ENCODE data around the gene KRTAP11-1. TPM values are rescaled to one million over a fixed set of nuclear protein-coding genes. Genes with fewer than 3 reads are reported as not detected.

Gene KRTAP11-1
- total and polyA plus RNA-seq, 10 donors = not detected

DNA sequence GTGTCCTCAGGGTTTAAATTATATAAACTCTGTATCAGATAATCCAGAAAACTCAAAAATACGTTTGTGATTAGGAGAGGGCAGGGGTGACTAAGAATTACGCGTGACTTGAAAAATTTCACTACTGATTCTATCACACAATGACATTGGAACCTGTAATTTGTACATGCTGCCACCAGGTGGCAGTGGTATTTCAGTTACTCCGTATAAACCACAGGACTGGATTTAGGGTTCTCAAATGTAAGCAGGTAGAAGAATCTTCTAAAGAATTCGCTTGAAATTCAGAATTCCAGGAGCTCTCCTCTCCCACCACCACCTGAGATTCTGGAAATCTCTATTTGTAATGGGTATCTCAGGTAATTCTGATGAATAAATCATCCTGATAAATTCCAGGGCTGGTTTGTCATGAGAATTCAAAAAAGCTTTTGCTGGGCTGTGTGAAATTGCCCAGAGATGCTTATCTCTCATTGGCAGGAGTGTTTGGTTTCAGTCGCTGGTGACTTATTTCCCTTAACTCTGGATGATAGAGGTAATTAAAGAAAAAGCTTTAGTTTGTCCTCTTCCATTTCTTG, 50.1 kb downstream of the KRTAP11-1 start:
- no peak for TF ChIP-seq POLR2AphosphoS5 (IDR thresholded peaks at IDR 0.05)
- TF ChIP-seq, protein P1, sequence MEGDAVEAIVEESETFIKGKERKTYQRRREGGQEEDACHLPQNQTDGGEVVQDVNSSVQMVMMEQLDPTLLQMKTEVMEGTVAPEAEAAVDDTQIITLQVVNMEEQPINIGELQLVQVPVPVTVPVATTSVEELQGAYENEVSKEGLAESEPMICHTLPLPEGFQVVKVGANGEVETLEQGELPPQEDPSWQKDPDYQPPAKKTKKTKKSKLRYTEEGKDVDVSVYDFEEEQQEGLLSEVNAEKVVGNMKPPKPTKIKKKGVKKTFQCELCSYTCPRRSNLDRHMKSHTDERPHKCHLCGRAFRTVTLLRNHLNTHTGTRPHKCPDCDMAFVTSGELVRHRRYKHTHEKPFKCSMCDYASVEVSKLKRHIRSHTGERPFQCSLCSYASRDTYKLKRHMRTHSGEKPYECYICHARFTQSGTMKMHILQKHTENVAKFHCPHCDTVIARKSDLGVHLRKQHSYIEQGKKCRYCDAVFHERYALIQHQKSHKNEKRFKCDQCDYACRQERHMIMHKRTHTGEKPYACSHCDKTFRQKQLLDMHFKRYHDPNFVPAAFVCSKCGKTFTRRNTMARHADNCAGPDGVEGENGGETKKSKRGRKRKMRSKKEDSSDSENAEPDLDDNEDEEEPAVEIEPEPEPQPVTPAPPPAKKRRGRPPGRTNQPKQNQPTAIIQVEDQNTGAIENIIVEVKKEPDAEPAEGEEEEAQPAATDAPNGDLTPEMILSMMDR (IDR thresholded peaks at IDR 0.05 in 8 of 11, conservative IDR thresholded peaks at IDR 0.05 in 3 of 11) = peak in 9 of 11 experiments; percentile 18 to 55 (median 41)
- no peak overlapping the region for H3K27ac ChIP-seq
- H3K9me3 ChIP-seq = peaks cover 0 to 18% (median 12%) of the 10 kb centered on the region in 8 donors
- 43 to 47% (median 45%) methylated on average over 6 of the region's 6 CpGs for WGBS, 5 donors
- H3K27me3 ChIP-seq (replicated peaks in 1 of 7) = no peaks in the 10 kb centered on the region
- H3K4me3 ChIP-seq = no peak overlapping the region
- no peak for DNase-seq
- intact Hi-C loops (cut with DNase I; ENCODE audit: low total_unique reads) = loop anchor here (10.0 kb wide), 1 partner anchor 254 kb away; no protein-coding TSS in a partner anchor
- H3K4me1 ChIP-seq = no peaks in the 10 kb centered on the region
- H3K36me3 ChIP-seq = no peaks in the 10 kb centered on the region

Other genes starting within 250 kb of the KRTAP11-1 start
- not detected for gene KRTAP20-2, start 246.4 kb downstream of the KRTAP11-1 start, total RNA-seq
- not detected for gene KRTAP20-2, start 246.4 kb downstream of the KRTAP11-1 start, polyA plus RNA-seq
- gene KRTAP20-3, start 238.7 kb downstream of the KRTAP11-1 start, total RNA-seq = not detected
- not detected for gene KRTAP20-3, start 238.7 kb downstream of the KRTAP11-1 start, polyA plus RNA-seq
- not detected for gene KRTAP21-3, start 162.8 kb downstream of the KRTAP11-1 start, total RNA-seq
- gene KRTAP21-3, start 162.8 kb downstream of the KRTAP11-1 start, polyA plus RNA-seq = not detected
- gene KRTAP21-2, start 134.3 kb downstream of the KRTAP11-1 start, total RNA-seq = not detected
- not detected for gene KRTAP21-2, start 134.3 kb downstream of the KRTAP11-1 start, polyA plus RNA-seq
- not detected for gene KRTAP21-1, start 126.2 kb downstream of the KRTAP11-1 start, total RNA-seq
- not detected for gene KRTAP21-1, start 126.2 kb downstream of the KRTAP11-1 start, polyA plus RNA-seq
- gene KRTAP8-1, start 68.3 kb downstream of the KRTAP11-1 start, total RNA-seq = not detected
- gene KRTAP8-1, start 68.3 kb downstream of the KRTAP11-1 start, polyA plus RNA-seq = not detected
- not detected for gene KRTAP7-1, start 51.8 kb downstream of the KRTAP11-1 start, total RNA-seq
- gene KRTAP7-1, start 51.8 kb downstream of the KRTAP11-1 start, polyA plus RNA-seq = not detected
- not detected for gene KRTAP19-8, start 156.9 kb upstream of the KRTAP11-1 start, total RNA-seq
- gene KRTAP19-8, start 156.9 kb upstream of the KRTAP11-1 start, polyA plus RNA-seq = not detected

Measured in spleen (tissue), 11 donors.